DOHH2 (cell line): ENCODE results near the gene ETV6.

Experiments used
- EZH2phosphoT487 ChIP-seq: fragments of 200-600 bp; sonication (generic); IDR thresholded peaks from 2 replicates; pipeline ENCODE4 v1.6.1; 2017; ENCODE audit warnings: borderline replicate concordance, mild to moderate bottlenecking, antibody characterized with exemption, low read length, moderate library complexity, mixed read lengths
- TF ChIP-seq, protein P1 (sequence below): fragments of 200-600 bp; sonication (generic); IDR thresholded peaks from one replicate; pipeline ENCODE4 v1.5.1; 2014; ENCODE audit warnings: antibody characterized with exemption, mild to moderate bottlenecking, low read depth, low read length; ENCODE audit not compliant: poor library complexity, severe bottlenecking

DNA sequence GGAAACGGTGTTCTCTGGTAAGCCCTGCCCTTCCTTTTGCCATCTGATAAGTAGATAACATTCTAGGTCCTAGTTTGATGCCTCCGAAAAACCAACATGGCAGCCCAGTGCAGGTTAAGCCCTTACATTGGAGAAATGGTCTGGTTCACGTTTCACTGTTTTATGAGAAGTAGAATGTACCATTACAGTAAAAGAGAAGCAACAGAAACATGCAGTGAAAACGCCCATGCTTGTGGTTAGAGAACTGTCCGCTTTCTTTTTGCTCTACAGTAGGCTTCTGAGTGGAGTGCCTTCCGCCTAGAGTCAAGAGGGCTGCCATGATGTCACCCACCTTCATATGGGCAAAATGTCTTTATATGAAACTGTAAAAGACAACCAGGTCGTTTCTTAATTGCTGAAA lies 230.9 kb downstream of the ETV6 start:
- TF ChIP-seq, protein P1, sequence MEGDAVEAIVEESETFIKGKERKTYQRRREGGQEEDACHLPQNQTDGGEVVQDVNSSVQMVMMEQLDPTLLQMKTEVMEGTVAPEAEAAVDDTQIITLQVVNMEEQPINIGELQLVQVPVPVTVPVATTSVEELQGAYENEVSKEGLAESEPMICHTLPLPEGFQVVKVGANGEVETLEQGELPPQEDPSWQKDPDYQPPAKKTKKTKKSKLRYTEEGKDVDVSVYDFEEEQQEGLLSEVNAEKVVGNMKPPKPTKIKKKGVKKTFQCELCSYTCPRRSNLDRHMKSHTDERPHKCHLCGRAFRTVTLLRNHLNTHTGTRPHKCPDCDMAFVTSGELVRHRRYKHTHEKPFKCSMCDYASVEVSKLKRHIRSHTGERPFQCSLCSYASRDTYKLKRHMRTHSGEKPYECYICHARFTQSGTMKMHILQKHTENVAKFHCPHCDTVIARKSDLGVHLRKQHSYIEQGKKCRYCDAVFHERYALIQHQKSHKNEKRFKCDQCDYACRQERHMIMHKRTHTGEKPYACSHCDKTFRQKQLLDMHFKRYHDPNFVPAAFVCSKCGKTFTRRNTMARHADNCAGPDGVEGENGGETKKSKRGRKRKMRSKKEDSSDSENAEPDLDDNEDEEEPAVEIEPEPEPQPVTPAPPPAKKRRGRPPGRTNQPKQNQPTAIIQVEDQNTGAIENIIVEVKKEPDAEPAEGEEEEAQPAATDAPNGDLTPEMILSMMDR = no peak
- no peak for TF ChIP-seq EZH2phosphoT487
